ENCODE results near the gene RPS21.

Gene RPS21

DNA sequence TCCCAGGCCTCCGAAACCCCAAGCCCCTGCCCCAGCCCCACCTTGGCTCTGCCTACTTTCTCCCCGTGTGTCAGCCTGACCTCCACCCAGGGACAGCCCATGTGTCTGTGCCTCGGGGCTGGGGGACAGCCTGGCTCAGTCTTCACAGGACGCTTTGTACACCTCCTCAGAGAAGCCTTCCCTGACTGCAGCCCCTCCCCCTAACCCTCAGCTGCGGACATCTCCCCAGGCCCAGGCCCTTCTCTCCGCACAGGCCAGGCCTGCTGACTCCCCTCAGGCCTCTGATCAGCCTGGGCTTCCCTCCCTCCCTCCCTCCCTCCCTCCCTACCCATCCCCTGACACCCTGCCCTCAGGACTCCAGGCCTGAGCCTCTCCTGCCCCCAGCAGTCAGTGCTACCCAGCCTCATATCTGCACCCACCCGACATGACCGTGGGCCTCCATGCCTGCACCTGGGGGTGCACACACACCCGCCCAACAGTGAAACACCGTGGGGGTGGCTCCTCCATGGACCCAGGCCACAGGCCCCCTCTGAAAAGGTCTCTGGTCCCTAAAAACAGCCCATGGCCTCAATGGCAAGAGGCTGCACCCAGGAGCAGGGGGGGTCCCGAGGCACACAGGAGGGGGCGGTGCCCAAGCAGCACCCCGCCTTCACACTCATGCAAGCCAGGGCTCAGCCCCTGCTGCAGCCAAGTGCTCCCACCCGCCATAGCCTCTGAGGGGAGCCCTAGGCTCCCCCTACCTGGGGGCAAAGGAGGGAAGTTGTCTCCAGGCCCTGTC, 32.7 kb upstream of the RPS21 start:
- TF ChIP-seq, protein P1, sequence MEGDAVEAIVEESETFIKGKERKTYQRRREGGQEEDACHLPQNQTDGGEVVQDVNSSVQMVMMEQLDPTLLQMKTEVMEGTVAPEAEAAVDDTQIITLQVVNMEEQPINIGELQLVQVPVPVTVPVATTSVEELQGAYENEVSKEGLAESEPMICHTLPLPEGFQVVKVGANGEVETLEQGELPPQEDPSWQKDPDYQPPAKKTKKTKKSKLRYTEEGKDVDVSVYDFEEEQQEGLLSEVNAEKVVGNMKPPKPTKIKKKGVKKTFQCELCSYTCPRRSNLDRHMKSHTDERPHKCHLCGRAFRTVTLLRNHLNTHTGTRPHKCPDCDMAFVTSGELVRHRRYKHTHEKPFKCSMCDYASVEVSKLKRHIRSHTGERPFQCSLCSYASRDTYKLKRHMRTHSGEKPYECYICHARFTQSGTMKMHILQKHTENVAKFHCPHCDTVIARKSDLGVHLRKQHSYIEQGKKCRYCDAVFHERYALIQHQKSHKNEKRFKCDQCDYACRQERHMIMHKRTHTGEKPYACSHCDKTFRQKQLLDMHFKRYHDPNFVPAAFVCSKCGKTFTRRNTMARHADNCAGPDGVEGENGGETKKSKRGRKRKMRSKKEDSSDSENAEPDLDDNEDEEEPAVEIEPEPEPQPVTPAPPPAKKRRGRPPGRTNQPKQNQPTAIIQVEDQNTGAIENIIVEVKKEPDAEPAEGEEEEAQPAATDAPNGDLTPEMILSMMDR (IDR thresholded peaks at IDR 0.05): no peak
- Histone ChIP-seq H3K27ac (peak overlapping the region; percentile 95 to 99), H3K4me3 (no peak overlapping the region)
- DNase-seq (ENCODE audit: low spot score): no peak

DNA sequence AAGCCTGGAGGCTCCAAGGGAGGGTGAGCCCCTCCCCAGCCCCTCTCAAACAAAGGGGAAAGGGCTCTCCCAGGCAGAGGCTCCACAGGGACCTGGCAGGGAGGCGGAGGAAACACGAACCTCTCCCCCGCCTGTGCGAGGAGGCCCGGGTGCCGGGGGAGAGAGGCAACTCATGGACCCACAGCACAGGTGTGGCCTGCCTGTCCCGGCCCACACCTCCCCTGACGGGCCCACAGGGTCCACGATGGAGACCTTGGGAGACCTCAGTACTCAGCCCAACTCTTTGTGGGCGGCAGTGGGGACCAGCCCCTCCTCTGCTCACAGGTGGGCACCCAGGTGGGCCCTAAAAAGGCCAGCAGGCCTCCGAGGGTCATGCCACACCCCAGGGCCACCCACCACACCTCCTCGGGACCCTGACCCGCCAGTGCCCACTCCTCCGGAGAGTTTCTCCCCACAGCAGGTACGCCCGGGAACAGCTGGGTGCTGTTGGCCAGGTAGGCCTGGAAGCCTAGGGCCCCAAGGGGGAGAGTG, 32.0 kb upstream of the RPS21 start:
- H3K4me3 ChIP-seq: peak overlapping the region; percentile 63
- TF ChIP-seq, protein P1 (IDR thresholded peaks at IDR 0.05): no peak
- peak overlapping the region; percentile 95 to 99 for H3K27ac ChIP-seq
- DNase-seq (ENCODE audit: low spot score): no peak

DNA sequence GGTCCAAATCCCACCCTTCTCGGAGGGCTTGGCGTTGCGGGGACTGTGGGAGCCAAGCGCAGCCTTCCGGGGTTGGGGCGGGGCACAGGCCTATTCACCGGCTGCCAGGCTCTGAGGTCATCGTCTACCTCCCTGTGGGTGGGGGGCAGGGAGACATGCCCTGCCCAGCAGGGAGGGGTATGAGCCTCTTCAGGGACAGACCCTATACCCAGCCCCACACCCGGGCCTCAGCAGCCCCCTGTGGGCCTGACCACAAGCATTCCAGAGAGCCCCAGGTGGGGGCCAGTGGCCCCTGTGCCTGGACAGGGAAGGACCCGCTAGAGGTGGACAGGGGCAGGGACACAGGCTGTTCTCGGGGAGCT, 31.4 kb upstream of the RPS21 start:
- Histone ChIP-seq H3K4me3 (peak overlapping the region; percentile 63), H3K27ac (peak overlapping the region; percentile 95 to 99)
- TF ChIP-seq, protein P1 (IDR thresholded peaks at IDR 0.05): no peak
- DNase-seq (ENCODE audit: low spot score): no peak

DNA sequence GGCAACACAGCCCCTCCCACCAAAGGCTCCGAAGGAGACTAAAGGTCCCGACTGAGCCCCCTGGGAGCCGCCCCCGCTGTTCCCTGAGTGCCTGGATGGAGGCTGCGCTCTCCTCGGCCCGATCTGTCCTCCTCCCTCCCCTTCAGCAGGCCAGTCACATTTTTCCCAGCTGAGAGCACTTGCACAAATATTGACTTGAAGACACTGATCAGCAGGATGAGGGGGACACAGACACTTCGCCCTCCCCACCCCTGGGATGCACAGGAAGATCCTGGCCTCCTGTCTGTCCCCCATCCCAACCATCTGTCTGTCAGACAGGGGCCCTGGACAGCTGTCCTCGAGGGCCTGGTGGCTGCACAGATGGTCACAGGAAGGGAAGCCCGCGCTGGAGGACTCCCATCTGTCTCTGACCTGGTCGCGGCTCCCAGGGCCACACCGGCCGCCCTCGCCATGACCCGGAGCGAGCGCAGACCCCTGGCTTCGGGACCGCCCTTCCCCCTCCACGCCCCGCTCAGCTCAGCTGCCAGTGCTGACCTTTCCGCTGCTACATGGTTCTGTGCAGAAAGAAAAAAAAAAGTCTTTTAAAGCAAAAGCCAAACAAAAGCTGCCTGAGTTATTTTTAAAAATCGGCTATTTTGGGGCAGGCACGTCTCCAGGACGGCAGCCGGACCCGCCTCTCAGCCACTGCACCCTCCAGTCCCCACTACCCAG, 30.9 kb upstream of the RPS21 start:
- TF ChIP-seq, protein P1 (IDR thresholded peaks at IDR 0.05): no peak
- Histone ChIP-seq H3K27ac (peak overlapping the region; percentile 95 to 99), H3K4me3 (peak overlapping the region; percentile 63)
- no peak for DNase-seq (ENCODE audit: low spot score)

DNA sequence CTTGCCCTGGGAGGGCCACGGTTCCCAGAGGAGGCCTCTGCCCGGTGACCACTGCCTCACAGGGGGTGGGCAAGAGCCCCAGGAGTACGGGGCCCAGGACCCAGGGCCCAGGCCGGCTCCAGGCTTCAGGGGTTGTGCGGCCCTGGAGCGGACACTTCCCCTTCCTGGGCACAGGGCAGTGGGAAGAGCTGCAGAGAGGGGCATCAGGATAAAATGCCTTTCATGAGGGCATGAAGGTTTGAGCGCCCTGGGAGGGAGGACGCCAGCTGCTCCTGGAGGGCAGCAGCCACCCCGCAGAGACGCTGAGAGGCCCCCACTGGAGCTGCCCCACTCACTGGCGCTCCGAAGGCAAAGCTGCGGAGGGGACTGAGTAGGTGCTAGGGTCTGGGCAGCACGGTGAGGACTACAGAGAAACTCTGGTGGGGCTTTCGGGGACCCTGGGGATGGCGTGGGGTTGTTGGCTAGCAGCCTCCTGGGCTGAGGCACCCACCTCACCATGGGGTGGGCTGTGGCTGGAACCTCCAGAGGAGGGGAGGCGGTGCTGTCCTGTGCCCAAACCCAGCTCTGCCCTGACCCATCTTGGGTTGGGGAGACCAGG, 30.2 kb upstream of the RPS21 start:
- TF ChIP-seq, protein P1 (IDR thresholded peaks at IDR 0.05): no peak
- Histone ChIP-seq H3K4me3 (peak overlapping the region; percentile 63), H3K27ac (peak overlapping the region; percentile 95 to 99)
- DNase-seq (ENCODE audit: low spot score): no peak

DNA sequence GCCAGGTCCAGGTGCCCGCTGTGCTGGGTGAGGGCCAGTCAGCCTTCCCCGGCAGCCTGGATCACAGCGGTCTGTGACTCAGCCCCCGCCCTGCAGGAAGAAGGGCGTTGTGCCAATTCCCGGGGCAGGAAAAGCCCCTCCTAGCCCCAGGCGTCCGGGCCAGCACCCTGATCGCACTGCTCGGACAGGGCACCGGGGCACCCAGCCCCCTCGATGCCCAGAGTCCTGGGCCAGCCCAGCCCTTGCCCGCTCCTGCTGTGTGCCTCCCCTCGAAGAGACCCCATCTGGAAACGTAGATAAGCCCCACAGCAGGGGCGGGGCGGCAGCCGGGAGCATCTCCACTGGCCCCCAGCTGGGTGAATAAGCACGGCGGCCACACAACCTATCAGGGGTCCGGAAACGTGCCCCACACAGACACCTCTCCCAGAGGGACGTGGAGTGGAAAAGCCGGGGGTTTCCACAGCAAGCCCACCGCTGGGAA, 29.7 kb upstream of the RPS21 start:
- DNase-seq (ENCODE audit: low spot score): no peak
- Histone ChIP-seq H3K4me3 (peak overlapping the region; percentile 63), H3K27ac (peak overlapping the region; percentile 95 to 99)
- TF ChIP-seq, protein P1 (IDR thresholded peaks at IDR 0.05): no peak

Data from coronary artery (tissue), 2 donors.